Cardiac septum (tissue), 1 donor: ENCODE data around the gene TM4SF1. TPM values are rescaled to one million over a fixed set of nuclear protein-coding genes. Genes with fewer than 3 reads are reported as not detected.
A peak's percentile ranks its signal among the peaks of the same experiment; 100 is the strongest.
"Not testable (repeated sequence)": the region's sequence is repeated elsewhere in the genome, so short reads cannot be mapped to it uniquely, and the experiment has no call there.

Experiments used
- DNase-seq: peaks from one replicate; pipeline ENCODE4 v3.0.0-alpha.2; 2020; ENCODE audit warnings: low spot score
- intact Hi-C: fragments of 100-400 bp; cut with DNase I; formaldehyde crosslinking; loops from one replicate; pipeline ENCODE4 v1.14.0; 2022
- total RNA-seq: library from RNA; stranded (reverse); fragmentation: NEBNext Ultra II Directional; extraction: Animal tissue kit (Norgen Biotek cat#: 25700); gene quantifications from one replicate; pipeline ENCODE4 v1.2.1, GENCODE V29; 2021
- donor health status: DM: no; HTN: no; CAD: no.

The TM4SF1 gene
- total RNA-seq, 1 donor from 2014 or later = 84.7 TPM

GRCh38 chr3:149397528-149397927 is 20.1 kb upstream of the TM4SF1 start:
- intact Hi-C loops = no loop called here

DNA sequence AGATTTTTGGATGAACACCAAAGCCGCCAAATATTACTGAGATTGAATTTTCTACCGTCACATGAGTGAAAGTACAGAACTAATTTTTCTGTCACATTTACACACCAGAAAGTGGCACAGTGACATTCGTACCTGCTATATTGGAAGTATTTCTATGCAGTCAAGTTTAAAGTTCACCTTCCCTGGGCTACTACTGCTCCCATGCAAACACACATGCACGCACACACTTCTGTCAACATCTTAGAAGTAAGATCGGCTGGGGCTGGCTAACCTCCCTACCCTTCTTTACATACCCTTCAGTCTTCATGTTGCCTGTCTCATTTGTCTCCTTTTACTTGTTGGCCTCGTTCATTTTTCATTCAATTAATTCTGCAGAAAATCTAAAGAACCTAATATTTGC is 19.0 kb upstream of the TM4SF1 start:
- DNase-seq = no peak
- intact Hi-C loops = no loop called here

More at GRCh38 chr3:149397528-149397927, 20.1 kb upstream of the TM4SF1 start:
- no peak for DNase-seq

DNA sequence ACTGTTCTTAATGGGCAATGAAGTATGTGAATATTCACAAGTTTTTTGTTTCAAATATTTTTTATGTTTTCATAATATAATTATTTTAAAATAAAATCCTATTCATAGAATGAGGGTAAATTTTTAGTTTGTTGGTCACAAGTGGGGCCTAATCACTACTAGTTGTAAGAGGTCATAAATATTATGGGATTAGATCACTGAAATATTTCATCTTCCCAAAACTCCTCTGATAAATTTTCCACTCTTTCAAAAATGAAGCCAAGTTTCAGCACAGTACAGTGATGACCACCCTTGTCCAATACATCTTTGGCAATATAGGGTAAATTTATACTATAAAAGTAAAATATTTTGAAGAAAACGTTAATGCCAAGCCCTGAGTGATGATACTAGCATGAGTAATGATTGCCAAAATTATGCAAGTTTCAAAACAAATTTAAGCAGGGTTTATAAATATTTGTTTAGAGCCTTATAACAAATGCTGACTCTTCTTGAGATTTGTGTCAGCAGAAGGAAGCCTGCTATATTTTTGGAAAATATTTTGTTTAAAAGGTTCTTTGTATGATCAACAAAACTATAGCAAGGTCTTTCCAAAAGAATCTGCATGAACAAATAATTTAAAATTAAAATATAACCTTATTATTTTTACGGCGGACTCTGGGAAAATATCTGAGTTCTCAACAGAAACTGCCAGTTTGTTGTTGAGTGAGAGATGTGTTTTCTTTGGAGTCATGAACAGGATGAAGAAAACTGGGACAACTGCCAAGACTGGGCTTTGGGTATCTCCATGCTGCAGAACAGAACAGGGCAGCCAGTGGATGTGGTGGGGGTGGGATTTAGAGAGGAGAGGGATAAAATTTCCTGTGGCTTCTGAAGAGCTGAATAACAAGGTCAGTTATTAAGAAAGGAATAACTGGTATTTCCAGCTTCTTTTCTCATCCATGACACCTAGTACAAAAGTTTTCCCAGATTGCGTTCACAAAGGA is 17.9 kb upstream of the TM4SF1 start:
- no peak for DNase-seq
- intact Hi-C loops = no loop called here

DNA sequence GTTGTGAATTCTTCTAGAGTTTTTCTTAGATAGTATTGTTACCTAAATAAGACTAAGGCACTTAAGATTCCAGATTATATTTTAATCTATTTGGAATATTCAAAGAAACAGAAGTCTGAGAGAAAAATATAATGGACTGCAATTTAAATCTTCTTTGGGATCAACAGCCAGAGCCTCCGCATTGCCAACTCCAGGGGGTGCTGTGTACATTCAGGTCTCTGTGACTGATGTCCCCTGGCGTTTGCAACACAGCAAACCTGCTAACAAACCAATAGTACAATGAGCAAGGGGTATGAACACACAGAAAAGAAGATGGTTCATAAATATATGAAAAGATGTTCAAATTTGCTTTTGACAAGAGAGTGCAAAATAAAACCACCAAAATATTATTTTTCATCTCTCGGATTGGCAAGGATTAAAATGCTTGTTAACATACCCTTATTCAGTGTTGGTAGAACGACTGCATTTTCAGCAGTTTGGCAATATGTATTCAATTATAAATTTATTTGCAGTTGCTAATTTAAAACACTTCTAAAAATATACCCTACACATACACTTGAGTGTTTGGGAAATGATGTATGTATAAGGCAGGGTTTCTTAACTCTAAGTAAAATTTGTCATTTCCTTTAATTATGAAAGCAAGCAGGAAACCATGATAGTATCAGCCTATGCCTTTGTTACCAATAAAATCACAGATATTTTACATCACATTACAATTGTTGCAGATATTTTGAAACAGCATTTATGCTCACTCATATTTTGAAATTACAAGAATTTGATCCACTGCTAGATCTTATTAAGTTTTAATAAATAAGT is 16.1 kb upstream of the TM4SF1 start:
- intact Hi-C loops = loop anchor here (1.0 to 2.0 kb wide), 2 partner anchors 41 to 87 kb away; no protein-coding TSS in a partner anchor
- peak; percentile 86 for DNase-seq

DNA sequence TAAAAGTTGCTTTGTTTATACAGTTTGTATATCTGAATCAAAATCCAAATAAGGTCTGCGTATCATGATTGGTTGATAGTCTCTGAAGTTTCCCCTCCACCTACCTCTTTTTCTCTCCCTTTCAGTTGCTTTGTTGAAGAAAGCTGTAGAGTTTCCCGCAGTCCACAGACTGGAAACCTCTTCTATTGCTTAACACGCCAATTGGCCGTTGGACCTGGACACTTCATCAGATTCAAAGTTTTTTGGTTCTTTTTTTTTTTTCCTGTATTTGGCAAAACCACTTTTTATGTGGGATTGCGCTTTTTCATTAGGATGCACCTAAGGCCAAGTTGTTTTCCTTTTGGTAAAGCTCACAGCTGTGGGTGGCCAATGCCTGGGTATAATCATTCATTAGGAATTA is 14.5 kb upstream of the TM4SF1 start:
- no peak for DNase-seq
- intact Hi-C loops = loop anchor here (2.0 kb wide), 1 partner anchor 39 kb away; no protein-coding TSS in a partner anchor

DNA sequence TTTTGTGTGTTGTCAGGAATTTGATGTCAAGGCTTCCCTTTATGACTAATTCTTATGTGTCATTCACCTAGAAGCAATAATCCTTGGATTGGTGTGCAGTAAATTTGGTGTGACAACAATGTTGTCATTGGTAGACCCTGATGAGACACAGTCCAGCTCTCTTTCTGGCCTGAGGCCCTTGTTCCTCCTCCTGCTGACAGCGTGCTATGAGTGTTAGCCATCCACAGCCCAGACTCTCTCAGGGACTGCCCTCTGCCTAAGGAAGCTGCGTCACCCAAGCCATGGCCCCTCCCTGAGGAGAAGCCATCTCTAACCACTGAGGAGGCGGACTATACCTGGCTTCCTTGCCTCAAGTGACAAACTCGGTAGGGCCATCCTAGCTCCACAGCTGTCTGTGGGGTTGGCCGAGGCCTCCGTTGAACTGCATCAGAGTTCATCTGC is 13.3 kb upstream of the TM4SF1 start:
- DNase-seq = no peak
- intact Hi-C loops = no loop called here

- no peak for DNase-seq
- intact Hi-C loops = no loop called here
These were observed 12.8 kb upstream of the TM4SF1 start for GRCh38 chr3:149390294-149390693.

- no peak for DNase-seq
These were observed 11.3 kb upstream of the TM4SF1 start for GRCh38 chr3:149388531-149389417.

DNA sequence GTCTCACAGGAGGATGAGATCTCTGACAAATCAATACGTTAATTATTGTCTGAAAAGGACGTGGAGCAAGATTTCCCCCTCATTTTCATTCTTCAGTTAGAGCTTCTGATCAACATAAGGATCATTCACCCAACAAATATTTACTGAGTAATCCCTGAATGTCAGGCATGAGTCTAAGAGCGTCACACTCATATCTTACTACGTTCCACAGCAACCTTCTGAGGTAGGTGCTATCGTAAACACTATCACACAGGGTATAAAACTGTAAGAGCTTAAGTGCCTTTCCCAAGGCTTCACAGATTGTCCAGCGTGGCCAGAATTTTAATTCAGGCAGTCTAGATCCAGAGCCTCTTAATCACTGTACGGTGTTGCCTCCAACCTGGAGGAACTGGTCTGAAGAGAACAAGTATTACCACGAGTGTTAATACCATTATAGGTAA is 10.6 kb upstream of the TM4SF1 start:
- intact Hi-C loops = no loop called here

More at GRCh38 chr3:149388531-149389417, 11.3 kb upstream of the TM4SF1 start:
- intact Hi-C loops = no loop called here

GRCh38 chr3:149386299-149386606 is 8.8 kb upstream of the TM4SF1 start:
- no peak for DNase-seq
- intact Hi-C loops = no loop called here

More for the DNA sequence above, 10.6 kb upstream of the TM4SF1 start:
- DNase-seq = no peak

DNA sequence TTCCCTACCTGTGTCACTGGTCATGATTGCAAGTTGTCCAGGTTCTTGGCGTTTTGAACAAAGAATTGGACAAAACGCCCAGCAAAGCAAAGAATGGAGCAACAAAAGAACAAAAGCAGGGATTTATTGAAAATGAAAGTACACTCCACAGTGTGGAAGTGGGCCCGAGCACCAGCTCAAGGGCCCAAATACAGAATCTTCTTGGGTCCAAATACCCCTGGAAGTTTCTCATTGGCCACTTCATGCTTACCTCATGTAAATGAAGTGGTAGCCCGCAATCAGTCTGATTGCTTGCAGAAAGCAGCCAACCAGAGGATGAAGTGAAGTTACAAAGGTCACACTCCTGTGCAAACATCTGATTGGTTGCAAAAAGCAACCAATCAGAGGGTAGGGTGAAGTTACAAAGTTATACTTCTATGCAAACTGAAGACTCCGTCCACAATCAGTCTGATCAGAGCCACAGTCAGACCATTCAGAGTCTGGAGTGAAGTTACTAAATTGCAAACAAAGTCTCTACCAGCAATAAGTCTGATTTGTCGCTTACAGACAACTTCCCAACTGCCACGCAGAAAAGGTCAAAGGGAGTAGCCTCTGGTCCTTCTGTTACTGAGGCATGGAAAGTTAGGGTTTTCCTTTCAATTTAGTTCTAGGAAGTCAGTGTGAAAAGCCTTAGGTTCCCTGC is 8.3 kb upstream of the TM4SF1 start:
- intact Hi-C loops = no loop called here
- DNase-seq = no peak

- no peak for DNase-seq
These were observed 7.5 kb upstream of the TM4SF1 start for GRCh38 chr3:149384911-149385321.

DNA sequence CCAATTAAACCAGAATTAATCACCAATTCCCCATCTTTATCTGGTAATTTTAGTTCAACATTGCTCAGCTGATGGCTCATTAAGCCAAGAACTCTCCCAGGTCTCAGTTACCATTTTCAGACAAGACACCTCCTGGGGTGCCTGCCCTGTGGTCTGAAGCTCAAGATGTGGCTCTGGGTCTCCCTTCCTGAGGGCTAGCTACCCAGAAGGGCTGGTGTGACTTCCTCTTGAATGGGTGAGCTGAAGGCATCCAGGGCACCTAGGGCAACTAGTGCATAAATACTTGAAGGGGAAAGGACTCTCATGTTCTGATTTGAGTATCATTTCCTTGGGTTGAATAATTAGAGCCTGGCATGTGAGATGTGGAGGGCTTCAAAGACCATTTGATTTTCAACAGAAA is 6.7 kb upstream of the TM4SF1 start:
- intact Hi-C loops = no loop called here
- no peak for DNase-seq

More at GRCh38 chr3:149384911-149385321, 7.5 kb upstream of the TM4SF1 start:
- intact Hi-C loops = no loop called here

DNA sequence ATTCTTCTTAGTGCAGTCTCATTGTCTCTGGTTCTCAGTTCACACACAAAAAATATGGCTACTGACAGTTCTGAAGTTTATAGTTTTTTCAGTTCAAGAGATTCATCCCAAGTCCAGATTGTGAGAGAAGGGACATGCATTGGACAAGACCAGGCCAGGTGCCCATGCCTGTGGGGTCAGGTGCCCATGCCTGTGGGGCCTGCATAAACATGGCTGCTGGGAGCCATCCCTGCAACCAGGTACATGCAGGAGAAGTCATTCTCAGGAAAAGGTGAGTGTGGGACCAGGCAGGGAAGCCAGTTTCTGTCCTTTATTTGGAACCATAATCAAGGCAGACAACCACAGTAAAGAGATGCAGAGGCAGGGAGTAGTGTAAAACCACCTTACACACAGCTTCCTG is 6.3 kb upstream of the TM4SF1 start:
- DNase-seq = no peak
- intact Hi-C loops = no loop called here

DNA sequence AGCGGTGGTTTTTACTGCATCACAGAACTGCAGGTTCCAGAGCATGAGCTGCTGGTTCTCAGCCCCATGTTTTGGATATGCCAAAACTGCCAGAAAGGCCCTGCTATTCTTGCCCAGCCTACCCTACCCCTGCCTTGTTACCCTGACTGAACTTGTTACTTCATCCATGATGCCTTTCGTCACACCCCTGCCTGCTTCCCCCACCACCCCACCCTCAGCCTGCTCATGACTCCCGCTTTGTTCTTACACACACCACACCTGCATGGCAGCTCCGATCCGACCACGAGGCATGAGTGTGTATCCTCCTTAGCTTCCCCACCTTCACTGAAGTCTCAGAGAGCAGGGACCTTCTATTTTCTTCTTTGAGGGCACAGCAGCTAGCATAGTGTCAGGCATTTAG is 5.1 kb upstream of the TM4SF1 start:
- DNase-seq = no peak
- intact Hi-C loops = no loop called here

GRCh38 chr3:149382101-149382467 is 4.6 kb upstream of the TM4SF1 start:
- intact Hi-C loops = no loop called here

DNA sequence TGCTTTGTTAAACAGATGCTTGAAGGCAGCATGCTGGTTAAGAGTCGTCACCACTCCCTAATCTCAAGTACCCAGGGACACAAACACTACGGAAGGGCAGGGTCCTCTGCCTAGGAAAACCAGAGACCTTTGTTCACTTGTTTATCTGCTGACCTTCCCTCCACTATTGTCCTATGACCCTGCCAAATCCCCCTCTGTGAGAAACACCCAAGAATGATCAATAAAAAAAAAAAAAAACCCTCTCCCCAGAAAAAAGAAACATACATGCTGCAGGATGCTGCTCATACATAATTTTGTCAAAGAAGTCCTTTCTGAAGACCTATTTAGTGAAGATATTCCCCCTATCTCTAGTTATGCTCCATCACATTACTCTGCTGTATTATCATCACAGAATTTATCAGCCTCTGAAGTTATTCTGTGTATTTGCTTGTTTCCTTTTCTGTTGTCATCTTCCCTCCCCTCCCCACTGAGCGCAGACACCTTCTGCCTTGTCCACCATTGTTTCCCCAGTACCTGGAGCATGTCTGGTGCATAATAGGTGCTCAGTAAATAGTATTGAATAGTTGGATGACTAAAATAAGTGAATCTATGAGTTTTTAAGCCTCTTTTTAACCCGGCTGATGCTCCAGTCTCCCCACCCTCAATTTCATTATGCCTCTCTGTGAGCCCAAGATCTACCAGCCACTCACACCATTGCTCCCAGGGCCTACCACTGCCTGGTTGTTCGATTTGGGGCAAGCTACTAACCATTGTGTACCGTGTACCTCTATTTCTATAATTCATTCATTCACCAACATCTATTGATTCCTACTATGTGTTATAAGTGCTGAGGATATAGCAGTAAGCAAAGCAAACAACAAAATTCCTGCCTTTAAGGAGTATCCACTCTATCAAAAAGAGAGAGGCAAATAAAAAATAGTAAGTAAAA is 4.0 kb upstream of the TM4SF1 start:
- DNase-seq = no peak
- intact Hi-C loops = no loop called here

More at GRCh38 chr3:149382101-149382467, 4.6 kb upstream of the TM4SF1 start:
- DNase-seq = no peak

GRCh38 chr3:149380220-149380619 is 2.8 kb upstream of the TM4SF1 start:
- intact Hi-C loops, DNase-seq: not testable (repeated sequence)
